Measurements from ENCODE around the gene VAC14. TPM values are rescaled to one million over a fixed set of nuclear protein-coding genes. Genes with fewer than 3 reads are reported as not detected.

The VAC14 gene
- polyA plus RNA-seq, 4 donors, result 39.1 to 48.3 (median 39.5) TPM

GRCh38 chr16:70711211-70712031 is 89.5 kb downstream of the VAC14 start:
- no peak for DNase-seq (ENCODE audit: low read depth in 4 of 4, low spot score in 3 of 4)

GRCh38 chr16:70710422-70711210 is 90.3 kb downstream of the VAC14 start:
- DNase-seq (ENCODE audit: low read depth in 4 of 4, low spot score in 3 of 4), result no peak

- no peak for DNase-seq (ENCODE audit: low read depth in 4 of 4, low spot score in 3 of 4)
Measured at GRCh38 chr16:70709942-70710341, 91.0 kb downstream of the VAC14 start.

- no peak for DNase-seq (ENCODE audit: low read depth in 4 of 4, low spot score in 3 of 4)
Measured at GRCh38 chr16:70709457-70709856, 91.5 kb downstream of the VAC14 start.

- DNase-seq (ENCODE audit: low read depth in 4 of 4, low spot score in 3 of 4), result no peak
Measured at GRCh38 chr16:70708366-70709246, 92.4 kb downstream of the VAC14 start.

- no peak for DNase-seq (ENCODE audit: low read depth in 4 of 4, low spot score in 3 of 4)
Measured at GRCh38 chr16:70706948-70707465, 94.0 kb downstream of the VAC14 start.

GRCh38 chr16:70705056-70705455 is 95.9 kb downstream of the VAC14 start:
- DNase-seq (ENCODE audit: low read depth in 4 of 4, low spot score in 3 of 4), result no peak

- no peak for DNase-seq (ENCODE audit: low read depth in 4 of 4, low spot score in 3 of 4)
Measured at GRCh38 chr16:70704586-70704985, 96.4 kb downstream of the VAC14 start.

GRCh38 chr16:70703835-70704381 is 97.0 kb downstream of the VAC14 start:
- no peak for DNase-seq (ENCODE audit: low read depth in 4 of 4, low spot score in 3 of 4)

GRCh38 chr16:70703041-70703834 is 97.7 kb downstream of the VAC14 start:
- DNase-seq (ENCODE audit: low read depth in 4 of 4, low spot score in 3 of 4), result no peak

GRCh38 chr16:70702624-70703023 is 98.3 kb downstream of the VAC14 start:
- no peak for DNase-seq (ENCODE audit: low read depth in 4 of 4, low spot score in 3 of 4)

- no peak for DNase-seq (ENCODE audit: low read depth in 4 of 4, low spot score in 3 of 4)
Measured at GRCh38 chr16:70701998-70702397, 99.0 kb downstream of the VAC14 start.

GRCh38 chr16:70701596-70701995 is 99.4 kb downstream of the VAC14 start:
- no peak for DNase-seq (ENCODE audit: low read depth in 4 of 4, low spot score in 3 of 4)

GRCh38 chr16:70701036-70701435 is 99.9 kb downstream of the VAC14 start:
- no peak for DNase-seq (ENCODE audit: low read depth in 4 of 4, low spot score in 3 of 4)

GRCh38 chr16:70700101-70701020 is 100.6 kb downstream of the VAC14 start:
- DNase-seq (ENCODE audit: low read depth in 4 of 4, low spot score in 3 of 4), result no peak

- DNase-seq (ENCODE audit: low read depth in 4 of 4, low spot score in 3 of 4), result no peak
Measured at GRCh38 chr16:70699696-70700095, 101.3 kb downstream of the VAC14 start.

- DNase-seq (ENCODE audit: low read depth in 4 of 4, low spot score in 3 of 4), result no peak
Measured at GRCh38 chr16:70698901-70699300, 102.1 kb downstream of the VAC14 start.

GRCh38 chr16:70697594-70698170 is 103.3 kb downstream of the VAC14 start:
- DNase-seq (ENCODE audit: low read depth in 4 of 4, low spot score in 3 of 4), result no peak
